PFSK-1 (cell line): ENCODE data around the gene TCEANC.

Source experiments
- FOXP2 ChIP-seq: optimal IDR thresholded peaks from 2 replicates; pipeline ENCODE3; 2011; ENCODE audit warnings: borderline replicate concordance, control low read depth, inconsistent platforms; ENCODE audit not compliant: insufficient read depth; ENCODE audit errors: extremely low read length, extremely low read depth
- POLR2AphosphoS5 ChIP-seq: IDR thresholded peaks from 2 replicates; pipeline ENCODE4 v1.6.1; 2012; ENCODE audit warnings: low read depth, mild to moderate bottlenecking, control low read depth, low read length, moderate library complexity

GRCh38 chrX:13687203-13687602, 34.3 kb downstream of the TCEANC start:
- no peak for TF ChIP-seq POLR2AphosphoS5
- TF ChIP-seq FOXP2, result no peak
